WTC11 (cell line): Measurements from ENCODE around the gene RENBP.

ENCODE experiments used
- CTCF ChIP-seq: fragments of 200-600 bp; IDR thresholded peaks from 2 replicates; pipeline ENCODE4 v1.8.0; 2022; ENCODE audit warnings: antibody characterized with exemption
- NR3C1 ChIP-seq: sonication (generic); formaldehyde crosslinking; conservative IDR thresholded peaks from 2 replicates; pipeline ENCODE4 v1.8.1; 2023; ENCODE audit warnings: low read depth, mild to moderate bottlenecking, missing genetic modification reagents
- TEAD4 ChIP-seq: sonication (generic); formaldehyde crosslinking; IDR thresholded peaks from 2 replicates; pipeline ENCODE4 v1.8.0; 2022; ENCODE audit warnings: mild to moderate bottlenecking, missing genetic modification reagents
- ZBTB43 ChIP-seq: sonication (generic); formaldehyde crosslinking; IDR thresholded peaks from 2 replicates; pipeline ENCODE4 v1.8.1; 2023; ENCODE audit warnings: mild to moderate bottlenecking, missing genetic modification reagents
- ZNF219 ChIP-seq: sonication (generic); formaldehyde crosslinking; IDR thresholded peaks from 2 replicates; pipeline ENCODE4 v1.8.0; 2023; ENCODE audit warnings: missing genetic modification reagents, mild to moderate bottlenecking, borderline replicate concordance
- ZNF512 ChIP-seq: sonication (generic); formaldehyde crosslinking; IDR thresholded peaks from 2 replicates; pipeline ENCODE4 v1.8.1; 2022; ENCODE audit warnings: missing genetic modification reagents, borderline replicate concordance

- TF ChIP-seq CTCF (no peak), NR3C1 (no peak), ZNF512 (CRISPR knock-in tag) (no peak), TEAD4 (CRISPR knock-in tag) (no peak), ZNF219 (CRISPR knock-in tag) (no peak), ZBTB43 (CRISPR knock-in tag) (no peak)
Measured at GRCh38 chrX:153931151-153931550, 13.3 kb downstream of the RENBP start.
